Spleen (tissue), 7 donors: ENCODE measurements around the gene SFXN3.

Experiments used
- POLR2A ChIP-seq, 3 donors: fragments of 450-650 bp; IDR thresholded peaks; one replicate each; pipeline ENCODE4 v1.5.1; 2017; ENCODE audit warnings: antibody characterized with exemption in 3 of 3, mild to moderate bottlenecking in 1 of 3
- POLR2AphosphoS5 ChIP-seq, 3 donors: sonication (generic); formaldehyde crosslinking; IDR thresholded peaks; one replicate each; pipeline ENCODE4 v1.5.1; 2017; ENCODE audit warnings: antibody characterized with exemption in 3 of 3
- TF ChIP-seq, protein P1 (sequence below), 11 experiments: fragments of 200-600 bp in 7 of 11; fragments of 450-650 bp in 4 of 11; sonication (generic) in 4 of 11; IDR thresholded peaks in 8 of 11; conservative IDR thresholded peaks in 3 of 11; 1 replicate in 7 of 11; 2 replicates in 4 of 11; pipeline versions ENCODE4 v1.4.0 to v1.8.0; 2016 to 2021; ENCODE audit warnings: antibody characterized with exemption in 11 of 11, inconsistent platforms in 4 of 11, mild to moderate bottlenecking in 1 of 11
- donor health status: DM: no; HTN: no; CAD: no; lungs with moderate emphysema.
- donor health status: DM: no; HTN: no; CAD: no.
- donor health status: DM: no; HTN: no; CAD: no.

DNA sequence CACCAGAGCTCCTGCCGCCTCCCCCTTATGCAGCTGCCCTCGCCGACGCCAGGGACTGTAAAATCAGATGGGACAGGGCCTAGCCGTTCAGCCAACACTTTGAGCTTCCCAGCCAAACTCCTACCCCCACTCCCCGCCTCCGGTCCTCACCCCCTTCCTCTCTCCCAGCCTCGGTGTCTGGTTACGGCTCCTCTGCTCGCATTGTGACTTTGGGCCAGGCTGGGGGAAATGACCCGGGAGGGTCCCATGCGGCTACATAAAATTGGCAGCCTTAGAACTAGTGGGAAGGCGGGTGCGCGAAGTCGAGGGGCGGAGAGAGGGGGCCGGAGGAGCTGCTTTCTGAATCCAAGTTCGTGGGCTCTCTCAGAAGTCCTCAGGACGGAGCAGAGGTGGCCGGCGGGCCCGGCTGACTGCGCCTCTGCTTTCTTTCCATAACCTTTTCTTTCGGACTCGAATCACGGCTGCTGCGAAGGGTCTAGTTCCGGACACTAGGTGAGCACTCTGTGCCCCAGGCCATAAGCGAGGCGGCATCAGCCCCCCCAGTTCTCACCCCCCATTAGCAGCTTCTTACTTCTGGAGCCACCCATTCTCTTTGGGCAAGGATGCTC is 30.7 kb downstream of the SFXN3 start, which contains the start of gene KAZALD1:
- TF ChIP-seq, protein P1, sequence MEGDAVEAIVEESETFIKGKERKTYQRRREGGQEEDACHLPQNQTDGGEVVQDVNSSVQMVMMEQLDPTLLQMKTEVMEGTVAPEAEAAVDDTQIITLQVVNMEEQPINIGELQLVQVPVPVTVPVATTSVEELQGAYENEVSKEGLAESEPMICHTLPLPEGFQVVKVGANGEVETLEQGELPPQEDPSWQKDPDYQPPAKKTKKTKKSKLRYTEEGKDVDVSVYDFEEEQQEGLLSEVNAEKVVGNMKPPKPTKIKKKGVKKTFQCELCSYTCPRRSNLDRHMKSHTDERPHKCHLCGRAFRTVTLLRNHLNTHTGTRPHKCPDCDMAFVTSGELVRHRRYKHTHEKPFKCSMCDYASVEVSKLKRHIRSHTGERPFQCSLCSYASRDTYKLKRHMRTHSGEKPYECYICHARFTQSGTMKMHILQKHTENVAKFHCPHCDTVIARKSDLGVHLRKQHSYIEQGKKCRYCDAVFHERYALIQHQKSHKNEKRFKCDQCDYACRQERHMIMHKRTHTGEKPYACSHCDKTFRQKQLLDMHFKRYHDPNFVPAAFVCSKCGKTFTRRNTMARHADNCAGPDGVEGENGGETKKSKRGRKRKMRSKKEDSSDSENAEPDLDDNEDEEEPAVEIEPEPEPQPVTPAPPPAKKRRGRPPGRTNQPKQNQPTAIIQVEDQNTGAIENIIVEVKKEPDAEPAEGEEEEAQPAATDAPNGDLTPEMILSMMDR (IDR thresholded peaks at IDR 0.05 in 8 of 11, conservative IDR thresholded peaks at IDR 0.05 in 3 of 11), result peak in 1 of 11 experiments; percentile 10
- TF ChIP-seq POLR2A (IDR thresholded peaks at IDR 0.05) (no peak), POLR2AphosphoS5 (IDR thresholded peaks at IDR 0.05) (no peak)
